HepG2 (cell line): ENCODE measurements around the gene PMEPA1.

ENCODE experiments used
- ARNT2 ChIP-seq: sonication (generic); formaldehyde crosslinking; IDR thresholded peaks from 2 replicates; pipeline ENCODE4 v1.8.0; 2022; ENCODE audit warnings: mild to moderate bottlenecking, low read depth, missing genetic modification reagents, moderate library complexity
- ZNF207 ChIP-seq: fragments of 450-650 bp; IDR thresholded peaks from 2 replicates; pipeline ENCODE4 v1.6.1; 2016; ENCODE audit warnings: antibody characterized with exemption, borderline replicate concordance
- TF ChIP-seq, protein P1 (sequence below): sonication (generic); formaldehyde crosslinking; IDR thresholded peaks from 2 replicates; pipeline ENCODE4 v1.5.0; 2020; ENCODE audit warnings: mild to moderate bottlenecking, missing genetic modification reagents, moderate library complexity

DNA sequence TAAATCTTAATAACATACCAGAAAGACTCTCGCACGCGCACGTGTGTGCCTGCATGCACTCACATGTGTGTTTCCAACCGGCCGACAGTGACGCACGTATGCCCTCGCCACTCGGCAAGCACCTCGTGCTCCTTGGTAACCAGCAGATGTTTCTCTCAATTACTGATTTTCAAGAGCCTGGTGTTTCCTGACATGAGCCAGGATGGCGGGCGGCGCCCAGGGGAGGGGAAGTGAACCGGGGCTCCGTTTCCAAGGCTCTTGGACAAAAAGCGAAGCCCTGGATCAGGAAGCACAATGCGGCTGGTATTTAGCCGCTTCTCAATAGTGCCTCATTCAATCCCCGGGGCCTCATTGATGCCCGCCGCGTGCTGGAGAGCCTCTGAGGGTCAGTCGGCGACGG, 37.7 kb downstream of the PMEPA1 start:
- TF ChIP-seq ARNT2 = no peak
- TF ChIP-seq, protein P1, sequence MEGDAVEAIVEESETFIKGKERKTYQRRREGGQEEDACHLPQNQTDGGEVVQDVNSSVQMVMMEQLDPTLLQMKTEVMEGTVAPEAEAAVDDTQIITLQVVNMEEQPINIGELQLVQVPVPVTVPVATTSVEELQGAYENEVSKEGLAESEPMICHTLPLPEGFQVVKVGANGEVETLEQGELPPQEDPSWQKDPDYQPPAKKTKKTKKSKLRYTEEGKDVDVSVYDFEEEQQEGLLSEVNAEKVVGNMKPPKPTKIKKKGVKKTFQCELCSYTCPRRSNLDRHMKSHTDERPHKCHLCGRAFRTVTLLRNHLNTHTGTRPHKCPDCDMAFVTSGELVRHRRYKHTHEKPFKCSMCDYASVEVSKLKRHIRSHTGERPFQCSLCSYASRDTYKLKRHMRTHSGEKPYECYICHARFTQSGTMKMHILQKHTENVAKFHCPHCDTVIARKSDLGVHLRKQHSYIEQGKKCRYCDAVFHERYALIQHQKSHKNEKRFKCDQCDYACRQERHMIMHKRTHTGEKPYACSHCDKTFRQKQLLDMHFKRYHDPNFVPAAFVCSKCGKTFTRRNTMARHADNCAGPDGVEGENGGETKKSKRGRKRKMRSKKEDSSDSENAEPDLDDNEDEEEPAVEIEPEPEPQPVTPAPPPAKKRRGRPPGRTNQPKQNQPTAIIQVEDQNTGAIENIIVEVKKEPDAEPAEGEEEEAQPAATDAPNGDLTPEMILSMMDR (CRISPR knock-in tag) = no peak
- TF ChIP-seq ZNF207 = no peak
